Measurements from ENCODE around the gene ANAPC13. TPM values are rescaled to one million over a fixed set of nuclear protein-coding genes. Genes with fewer than 3 reads are reported as not detected.

ANAPC13 gene
- total RNA-seq, 2 experiments from 2014 or later: 27.3 to 27.4 TPM

- no peaks in the 10 kb centered on the region for H3K9me3 Mint-ChIP-seq
- no peaks in the 10 kb centered on the region for H3K4me1 Mint-ChIP-seq
- no peak overlapping the region for H3K27ac Mint-ChIP-seq
- H3K4me3 Mint-ChIP-seq: no peak overlapping the region
- ChIA-PET POLR2A (no interaction called here), CTCF (no interaction called here)
- DNase-seq: no peak
- no peaks in the 10 kb centered on the region for H3K36me3 Mint-ChIP-seq (ENCODE audit: low read depth)
- peaks cover 27% of the 10 kb centered on the region for H3K27me3 Mint-ChIP-seq
Observed at GRCh38 chr3:134460965-134461364, 24.8 kb downstream of the ANAPC13 start.

DNA sequence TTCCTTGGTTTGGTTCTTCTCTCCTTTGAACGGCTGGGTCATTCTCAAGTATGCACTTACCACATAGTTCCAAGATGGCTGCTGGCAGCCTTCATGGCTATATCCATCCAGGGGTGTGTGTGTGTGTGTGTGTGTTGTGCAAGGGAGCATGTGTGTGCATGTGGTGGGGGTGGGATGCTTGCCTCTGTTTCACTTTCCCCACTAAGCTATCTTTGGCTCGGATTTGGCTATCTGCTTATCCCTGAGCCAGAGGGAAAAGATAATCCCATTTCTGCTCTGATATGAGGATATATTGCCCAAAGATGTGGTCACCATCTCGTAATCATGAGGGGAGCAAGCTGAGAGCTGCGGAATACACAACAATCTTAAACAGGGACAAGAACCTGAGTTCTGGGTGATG lies 26.2 kb downstream of the ANAPC13 start:
- Mint-ChIP-seq H3K36me3 (ENCODE audit: low read depth) (no peaks in the 10 kb centered on the region), H3K4me3 (no peak overlapping the region), H3K4me1 (no peaks in the 10 kb centered on the region), H3K27me3 (peaks cover 29% of the 10 kb centered on the region), H3K9me3 (no peaks in the 10 kb centered on the region), H3K27ac (no peak overlapping the region)
- DNase-seq: no peak
- ChIA-PET CTCF (interaction anchor here (0.9 kb wide), 1 partner anchor 14 kb away, joined by 3 read pairs; no protein-coding TSS in a partner anchor), POLR2A (no interaction called here)

DNA sequence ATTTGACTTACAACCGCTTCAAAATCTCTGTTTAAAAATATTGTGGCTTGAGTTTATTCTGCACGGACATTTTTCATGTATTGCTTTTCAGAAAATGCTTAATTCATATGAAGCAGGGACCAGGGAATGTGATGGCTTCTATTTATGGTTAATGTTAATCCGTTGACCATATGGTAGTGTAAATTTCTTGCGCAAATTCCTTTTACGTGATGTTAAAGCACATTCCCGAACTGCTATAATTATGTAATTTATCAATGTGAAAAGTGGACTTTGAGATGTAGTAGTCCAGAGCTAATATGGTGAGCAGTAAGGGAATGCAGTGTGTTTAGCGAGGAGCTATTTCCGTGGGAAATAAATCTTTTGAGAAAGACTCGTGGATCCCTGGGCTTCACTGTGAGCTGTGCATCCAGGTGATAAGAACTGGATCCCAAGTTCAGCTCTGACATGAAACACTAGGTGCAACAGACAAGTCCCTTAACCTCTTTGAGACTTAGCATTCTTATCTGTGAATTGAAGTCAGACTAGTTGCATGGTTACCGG lies 27.3 kb downstream of the ANAPC13 start:
- H3K27ac Mint-ChIP-seq: no peak overlapping the region
- no peaks in the 10 kb centered on the region for H3K9me3 Mint-ChIP-seq
- H3K36me3 Mint-ChIP-seq (ENCODE audit: low read depth): no peaks in the 10 kb centered on the region
- H3K4me1 Mint-ChIP-seq: no peaks in the 10 kb centered on the region
- H3K4me3 Mint-ChIP-seq: no peak overlapping the region
- CTCF ChIA-PET: no interaction called here
- POLR2A ChIA-PET: no interaction called here
- no peak for DNase-seq
- peaks cover 34% of the 10 kb centered on the region for H3K27me3 Mint-ChIP-seq

GRCh38 chr3:134457376-134458074 lies 28.3 kb downstream of the ANAPC13 start:
- Mint-ChIP-seq H3K9me3 (no peaks in the 10 kb centered on the region), H3K36me3 (ENCODE audit: low read depth) (no peaks in the 10 kb centered on the region), H3K4me3 (no peak overlapping the region), H3K27ac (no peak overlapping the region), H3K27me3 (peaks cover 33% of the 10 kb centered on the region), H3K4me1 (no peaks in the 10 kb centered on the region)
- POLR2A ChIA-PET: no interaction called here
- no peak for DNase-seq
- CTCF ChIA-PET: interaction anchor here (1.1 kb wide), 1 partner anchor 149 kb away, joined by 3 read pairs; no protein-coding TSS in a partner anchor

DNA sequence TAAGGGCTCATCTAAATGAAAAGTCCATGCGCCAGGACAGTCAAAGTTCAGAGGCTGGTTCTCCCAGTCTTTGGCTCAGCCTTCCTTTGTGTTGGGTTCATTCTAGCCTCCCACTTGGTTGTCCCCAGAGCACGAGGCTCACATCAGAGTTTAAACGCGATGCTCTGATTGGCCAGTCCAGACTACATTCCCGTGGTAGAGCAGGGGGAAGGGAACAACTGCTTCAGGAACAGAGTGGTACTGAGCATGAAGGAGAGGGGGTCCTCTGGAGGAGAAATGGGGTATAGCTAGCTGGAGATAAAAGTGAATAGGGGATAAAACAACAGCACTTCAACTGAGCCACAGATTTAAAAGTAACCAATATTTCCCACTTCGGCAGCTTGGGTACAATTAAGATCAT lies 32.2 kb downstream of the ANAPC13 start:
- no peak overlapping the region for H3K27ac Mint-ChIP-seq
- H3K4me3 Mint-ChIP-seq: no peak overlapping the region
- ChIA-PET POLR2A (no interaction called here), CTCF (interaction anchor here (1.0 kb wide), 1 partner anchor 20 kb away, joined by 3 read pairs; no protein-coding TSS in a partner anchor)
- H3K27me3 Mint-ChIP-seq: peaks cover 25% of the 10 kb centered on the region
- H3K9me3 Mint-ChIP-seq: no peaks in the 10 kb centered on the region
- H3K36me3 Mint-ChIP-seq (ENCODE audit: low read depth): no peaks in the 10 kb centered on the region
- no peaks in the 10 kb centered on the region for H3K4me1 Mint-ChIP-seq
- no peak for DNase-seq

DNA sequence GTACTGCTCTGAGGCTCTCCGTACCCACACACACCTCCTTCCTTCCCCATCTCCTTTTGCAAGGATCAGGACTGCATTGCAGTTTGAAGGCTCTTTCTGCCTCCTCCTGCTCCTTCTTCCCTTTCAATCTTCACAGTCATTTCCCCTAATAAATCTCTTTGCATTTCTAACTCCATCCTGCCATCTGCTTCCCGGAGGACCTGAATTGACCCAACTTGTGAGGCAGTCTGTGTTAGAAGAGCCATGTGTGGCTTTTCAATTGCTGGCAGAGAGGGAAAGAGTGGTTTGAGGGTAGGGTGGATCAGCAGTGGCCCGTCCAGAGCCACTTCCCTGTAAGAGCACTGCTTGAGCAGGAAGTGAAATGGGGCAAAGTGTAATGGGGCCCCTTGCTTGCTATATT lies 35.8 kb downstream of the ANAPC13 start:
- no peaks in the 10 kb centered on the region for H3K9me3 Mint-ChIP-seq
- H3K4me3 Mint-ChIP-seq: no peak overlapping the region
- no peak overlapping the region for H3K27ac Mint-ChIP-seq
- H3K27me3 Mint-ChIP-seq: peaks cover 14% of the 10 kb centered on the region
- no peaks in the 10 kb centered on the region for H3K4me1 Mint-ChIP-seq
- CTCF ChIA-PET: interaction anchor here (1.1 kb wide), 1 partner anchor 17 kb away, joined by 4 read pairs; no protein-coding TSS in a partner anchor
- no peaks in the 10 kb centered on the region for H3K36me3 Mint-ChIP-seq (ENCODE audit: low read depth)
- no peak for DNase-seq
- POLR2A ChIA-PET: no interaction called here

- POLR2A ChIA-PET: no interaction called here
- CTCF ChIA-PET: no interaction called here
- Mint-ChIP-seq H3K27me3 (peaks cover 16% of the 10 kb centered on the region), H3K9me3 (no peaks in the 10 kb centered on the region), H3K36me3 (ENCODE audit: low read depth) (no peaks in the 10 kb centered on the region), H3K4me1 (no peaks in the 10 kb centered on the region), H3K4me3 (no peak overlapping the region), H3K27ac (no peak overlapping the region)
- no peak for DNase-seq
Observed at GRCh38 chr3:134449277-134449676, 36.5 kb downstream of the ANAPC13 start.

- no peak overlapping the region for H3K4me3 Mint-ChIP-seq
- POLR2A ChIA-PET: no interaction called here
- H3K4me1 Mint-ChIP-seq: no peaks in the 10 kb centered on the region
- H3K9me3 Mint-ChIP-seq: no peaks in the 10 kb centered on the region
- no peak overlapping the region for H3K27ac Mint-ChIP-seq
- DNase-seq: no peak
- H3K36me3 Mint-ChIP-seq (ENCODE audit: low read depth): no peaks in the 10 kb centered on the region
- peaks cover 12% of the 10 kb centered on the region for H3K27me3 Mint-ChIP-seq
- CTCF ChIA-PET: no interaction called here
Observed at GRCh38 chr3:134448664-134449063, 37.1 kb downstream of the ANAPC13 start.

DNA sequence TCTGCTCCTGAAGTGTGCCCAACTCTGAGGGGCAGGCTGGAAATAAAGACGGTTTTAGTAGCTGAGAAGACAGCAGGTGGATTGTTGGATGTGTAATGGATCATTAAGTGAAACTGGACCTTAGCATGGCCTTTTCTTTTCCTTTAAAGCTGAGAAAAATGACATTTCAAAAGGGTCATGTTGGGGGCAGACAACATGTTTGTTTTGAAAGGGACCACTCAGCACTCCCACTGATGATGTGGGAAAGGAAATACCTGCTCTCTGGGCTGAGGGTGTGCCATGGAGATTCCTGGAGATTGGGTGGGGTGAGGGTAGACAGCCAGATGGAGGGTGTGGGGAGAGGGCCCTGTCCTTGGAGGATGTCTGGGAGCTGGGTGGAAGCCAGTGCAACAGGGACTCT lies 38.4 kb downstream of the ANAPC13 start:
- Mint-ChIP-seq H3K27me3 (peaks cover 12% of the 10 kb centered on the region), H3K4me1 (no peaks in the 10 kb centered on the region), H3K36me3 (ENCODE audit: low read depth) (no peaks in the 10 kb centered on the region), H3K4me3 (no peak overlapping the region), H3K27ac (no peak overlapping the region), H3K9me3 (no peaks in the 10 kb centered on the region)
- POLR2A ChIA-PET: no interaction called here
- CTCF ChIA-PET: no interaction called here
- DNase-seq: no peak

- no peak for DNase-seq
- Mint-ChIP-seq H3K27ac (no peak overlapping the region), H3K4me1 (no peaks in the 10 kb centered on the region), H3K27me3 (peaks cover 8% of the 10 kb centered on the region), H3K36me3 (ENCODE audit: low read depth) (no peaks in the 10 kb centered on the region), H3K4me3 (no peak overlapping the region), H3K9me3 (no peaks in the 10 kb centered on the region)
- POLR2A ChIA-PET: no interaction called here
- CTCF ChIA-PET: no interaction called here
Observed at GRCh38 chr3:134446800-134447199, 39.0 kb downstream of the ANAPC13 start.

- Mint-ChIP-seq H3K36me3 (ENCODE audit: low read depth) (no peaks in the 10 kb centered on the region), H3K27me3 (peaks cover 10% of the 10 kb centered on the region), H3K9me3 (no peaks in the 10 kb centered on the region)
Observed at GRCh38 chr3:134445636-134446035, 40.1 kb downstream of the ANAPC13 start.

DNA sequence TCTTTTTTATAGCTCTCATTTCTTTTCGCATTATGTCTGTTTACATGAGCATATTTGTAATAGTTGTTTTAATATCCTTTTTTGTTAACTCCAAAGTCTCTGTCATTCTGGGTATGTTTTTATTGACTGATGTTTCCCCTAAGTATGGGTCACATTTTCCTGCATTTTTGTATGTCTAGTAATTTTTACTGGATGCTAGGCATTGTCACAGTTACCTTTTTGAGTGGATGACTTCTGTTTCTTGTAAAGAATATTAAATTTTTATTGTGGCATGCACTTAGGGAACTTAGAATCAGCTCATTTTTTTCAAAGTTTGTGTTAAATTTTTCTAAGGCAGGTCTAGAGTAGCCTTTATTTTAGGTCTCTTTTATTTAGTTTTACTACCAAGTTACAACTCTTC lies 40.7 kb downstream of the ANAPC13 start:
- CTCF ChIA-PET: interaction anchor here (0.7 to 1.7 kb wide), 3 partner anchors 29 to 151 kb away, joined by 3 to 6 read pairs (median 3); no protein-coding TSS in a partner anchor
- H3K36me3 Mint-ChIP-seq (ENCODE audit: low read depth): no peaks in the 10 kb centered on the region
- POLR2A ChIA-PET: no interaction called here
- H3K9me3 Mint-ChIP-seq: no peaks in the 10 kb centered on the region
- no peak for DNase-seq
- peaks cover 11% of the 10 kb centered on the region for H3K27me3 Mint-ChIP-seq
- no peak overlapping the region for H3K27ac Mint-ChIP-seq
- no peak overlapping the region for H3K4me3 Mint-ChIP-seq
- H3K4me1 Mint-ChIP-seq: no peaks in the 10 kb centered on the region

More at GRCh38 chr3:134445636-134446035, 40.1 kb downstream of the ANAPC13 start:
- ChIA-PET CTCF (interaction anchor here (0.7 to 1.7 kb wide), 3 partner anchors 28 to 151 kb away, joined by 3 to 6 read pairs (median 3); no protein-coding TSS in a partner anchor), POLR2A (no interaction called here)
- no peak overlapping the region for H3K27ac Mint-ChIP-seq
- H3K4me3 Mint-ChIP-seq: no peak overlapping the region
- H3K4me1 Mint-ChIP-seq: no peaks in the 10 kb centered on the region
- DNase-seq: no peak

DNA sequence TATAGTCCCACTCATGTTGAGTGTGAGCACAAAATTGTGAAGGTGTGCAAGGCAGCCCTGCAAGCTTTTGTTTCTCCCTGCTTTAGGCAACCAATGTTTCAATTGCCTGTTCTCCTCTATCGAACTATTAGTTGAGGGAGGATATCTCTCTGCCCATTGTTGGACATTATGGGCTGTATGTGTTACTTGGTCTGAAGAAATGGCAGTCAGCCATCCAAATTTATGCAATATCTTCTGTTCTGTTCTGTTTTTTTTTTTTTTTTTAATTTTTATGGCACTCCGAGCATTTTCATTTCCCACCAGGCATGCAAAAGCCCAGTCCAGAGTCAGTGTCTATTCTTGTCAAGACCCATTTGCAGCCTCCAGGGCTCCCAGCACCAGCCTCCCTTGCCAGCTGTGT lies 44.0 kb downstream of the ANAPC13 start:
- H3K4me1 Mint-ChIP-seq: no peaks in the 10 kb centered on the region
- peaks cover 22% of the 10 kb centered on the region for H3K27me3 Mint-ChIP-seq
- H3K27ac Mint-ChIP-seq: no peak overlapping the region
- ChIA-PET CTCF (no interaction called here), POLR2A (no interaction called here)
- DNase-seq: no peak
- H3K36me3 Mint-ChIP-seq (ENCODE audit: low read depth): no peaks in the 10 kb centered on the region
- H3K4me3 Mint-ChIP-seq: no peak overlapping the region
- no peaks in the 10 kb centered on the region for H3K9me3 Mint-ChIP-seq

- peaks cover 22% of the 10 kb centered on the region for H3K27me3 Mint-ChIP-seq
- no peak overlapping the region for H3K4me3 Mint-ChIP-seq
- H3K27ac Mint-ChIP-seq: no peak overlapping the region
- no peaks in the 10 kb centered on the region for H3K9me3 Mint-ChIP-seq
- DNase-seq: no peak
- ChIA-PET CTCF (no interaction called here), POLR2A (no interaction called here)
- no peaks in the 10 kb centered on the region for H3K36me3 Mint-ChIP-seq (ENCODE audit: low read depth)
- no peaks in the 10 kb centered on the region for H3K4me1 Mint-ChIP-seq
Observed at GRCh38 chr3:134441321-134441720, 44.5 kb downstream of the ANAPC13 start.

Data from activated CD4-positive, alpha-beta memory T cell treated with anti-CD3 and anti-CD28 coated beads, Interleukin-2, amount 10 ng/mL, durations not matched to agents 7 days and 5 days (primary cell).